Measurements from ENCODE around the gene CFAP410. TPM values are rescaled to one million over a fixed set of nuclear protein-coding genes. Genes with fewer than 3 reads are reported as not detected.

Gene CFAP410
- total RNA-seq, 1 donor from 2014 or later = 27.6 TPM

DNA sequence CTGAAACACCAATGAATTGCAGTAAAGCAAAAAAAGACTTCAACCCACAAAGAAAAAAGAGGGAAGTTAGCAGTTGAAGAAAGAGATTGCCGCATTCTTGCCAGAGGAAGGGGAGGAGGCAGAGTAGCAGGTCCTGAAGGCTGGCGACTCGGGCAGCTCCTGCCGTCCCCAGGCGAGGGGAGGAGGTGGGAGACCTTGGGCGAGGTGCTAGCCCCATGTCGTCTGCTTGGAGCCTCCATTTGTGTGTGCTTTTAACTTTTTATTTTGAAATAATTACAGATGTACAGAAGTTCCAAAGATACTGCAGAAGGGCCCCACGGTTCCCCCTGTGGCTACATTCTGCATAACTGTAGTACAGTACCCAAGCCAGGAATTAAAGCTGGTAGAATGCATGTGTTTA lies 21.0 kb upstream of the CFAP410 start:
- Mint-ChIP-seq H3K4me3 (no peak overlapping the region), H3K4me1 (no peaks in the 10 kb centered on the region), H3K36me3 (no peaks in the 10 kb centered on the region), H3K27me3 (ENCODE audit: low read depth) (peaks cover 14% of the 10 kb centered on the region), H3K9me3 (peaks cover 9% of the 10 kb centered on the region), H3K27ac (no peak overlapping the region)
- TF ChIP-seq CTCF (IDR thresholded peaks at IDR 0.05; ENCODE audit: unreplicated experiment) = peak; percentile 14
- no peak for DNase-seq (ENCODE audit: low spot score in 2 of 2, unreplicated experiment in 2 of 2)

- H3K9me3 Mint-ChIP-seq = peaks cover 9% of the 10 kb centered on the region
- H3K27ac Mint-ChIP-seq = no peak overlapping the region
- no peak for TF ChIP-seq CTCF (IDR thresholded peaks at IDR 0.05; ENCODE audit: unreplicated experiment)
- no peak overlapping the region for H3K4me3 Mint-ChIP-seq
- H3K27me3 Mint-ChIP-seq (ENCODE audit: low read depth) = peaks cover 13% of the 10 kb centered on the region
- no peaks in the 10 kb centered on the region for H3K4me1 Mint-ChIP-seq
- DNase-seq (ENCODE audit: low spot score in 2 of 2, unreplicated experiment in 2 of 2) = no peak
- no peaks in the 10 kb centered on the region for H3K36me3 Mint-ChIP-seq
Observed at GRCh38 chr21:44359396-44359795, 20.2 kb upstream of the CFAP410 start.

- no peak overlapping the region for H3K27ac Mint-ChIP-seq
- H3K27me3 Mint-ChIP-seq (ENCODE audit: low read depth) = peaks cover 2% of the 10 kb centered on the region
- no peak for TF ChIP-seq CTCF (IDR thresholded peaks at IDR 0.05; ENCODE audit: unreplicated experiment)
- H3K9me3 Mint-ChIP-seq = no peaks in the 10 kb centered on the region
- H3K4me3 Mint-ChIP-seq = no peak overlapping the region
- no peaks in the 10 kb centered on the region for H3K36me3 Mint-ChIP-seq
- DNase-seq (ENCODE audit: low spot score in 2 of 2, unreplicated experiment in 2 of 2) = no peak
- H3K4me1 Mint-ChIP-seq = no peaks in the 10 kb centered on the region
Observed at GRCh38 chr21:44357064-44357837, 18.1 kb upstream of the CFAP410 start.

- H3K36me3 Mint-ChIP-seq = no peaks in the 10 kb centered on the region
- no peak for TF ChIP-seq CTCF (IDR thresholded peaks at IDR 0.05; ENCODE audit: unreplicated experiment)
Observed at GRCh38 chr21:44356636-44357035, 17.4 kb upstream of the CFAP410 start.

GRCh38 chr21:44356160-44356559 lies 17.0 kb upstream of the CFAP410 start:
- Mint-ChIP-seq H3K36me3 (no peaks in the 10 kb centered on the region), H3K4me1 (no peaks in the 10 kb centered on the region), H3K9me3 (no peaks in the 10 kb centered on the region), H3K4me3 (no peak overlapping the region), H3K27me3 (ENCODE audit: low read depth) (peaks cover 2% of the 10 kb centered on the region), H3K27ac (no peak overlapping the region)
- no peak for DNase-seq (ENCODE audit: low spot score in 2 of 2, unreplicated experiment in 2 of 2)
- no peak for TF ChIP-seq CTCF (IDR thresholded peaks at IDR 0.05; ENCODE audit: unreplicated experiment)

More at GRCh38 chr21:44356636-44357035, 17.4 kb upstream of the CFAP410 start:
- Mint-ChIP-seq H3K27me3 (ENCODE audit: low read depth) (peaks cover 2% of the 10 kb centered on the region), H3K27ac (no peak overlapping the region), H3K9me3 (no peaks in the 10 kb centered on the region), H3K4me3 (no peak overlapping the region), H3K4me1 (no peaks in the 10 kb centered on the region)
- no peak for DNase-seq (ENCODE audit: low spot score in 2 of 2, unreplicated experiment in 2 of 2)

Measured in mesothelial cell of epicardium (in vitro differentiated cells).